HG02943 (cell line): Measurements from ENCODE around the gene UFSP1.
"Not testable (repeated sequence)": the region's sequence is repeated elsewhere in the genome, so short reads cannot be mapped to it uniquely, and the experiment has no call there.

Experiments used
- ATAC-seq: cut with Tn5 transposase; IDR thresholded peaks from one replicate; pipeline ENCODE4 v1.9.1; 2021; ENCODE audit warnings: mild to moderate bottlenecking, low read depth, moderate library complexity; ENCODE audit not compliant: unreplicated experiment

The UFSP1 gene

DNA sequence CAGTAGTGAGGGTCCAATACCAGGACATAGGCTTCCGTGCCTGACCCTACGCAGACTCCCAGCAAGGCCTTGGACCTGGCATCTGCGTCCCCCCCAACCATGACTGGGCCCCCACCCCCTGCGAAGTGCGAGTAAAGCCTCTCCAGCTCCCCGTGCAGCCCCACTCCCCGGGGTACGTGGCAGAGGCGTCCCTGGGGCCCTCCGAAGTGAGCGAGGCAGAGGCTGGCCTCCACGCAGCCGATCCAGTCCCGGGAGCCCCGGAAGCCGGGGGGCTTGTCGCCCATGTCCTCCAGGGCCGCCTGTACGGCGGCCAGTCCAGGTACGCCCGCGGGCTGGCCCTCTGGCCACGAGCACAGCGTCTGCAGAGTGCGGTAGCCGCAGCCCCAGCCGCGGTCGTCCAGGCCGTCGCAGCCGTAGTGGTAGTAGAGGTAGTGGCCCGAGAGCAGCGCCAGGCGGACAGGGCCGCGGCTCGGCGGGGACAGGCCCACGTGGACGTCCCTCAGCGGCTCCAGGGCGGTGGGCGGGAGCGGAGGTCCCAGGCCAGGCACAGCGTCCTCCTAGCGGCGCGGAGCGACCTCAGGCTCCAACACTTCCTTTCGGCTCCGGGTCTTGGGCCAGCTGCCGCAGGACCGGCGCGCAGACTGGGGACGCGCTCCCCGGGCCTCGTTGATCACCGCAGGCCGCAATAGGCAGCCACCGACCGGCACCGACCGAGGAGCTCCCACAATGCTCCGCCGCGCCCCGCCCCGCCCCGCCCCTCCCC is at the start of gene UFSP1:
TSS of gene UFSP1 (minus strand) at position 728 of the 763 bp plus-strand sequence. CDS start at position 284, 444 bp downstream.
- ATAC-seq, result peak; percentile 22

DNA sequence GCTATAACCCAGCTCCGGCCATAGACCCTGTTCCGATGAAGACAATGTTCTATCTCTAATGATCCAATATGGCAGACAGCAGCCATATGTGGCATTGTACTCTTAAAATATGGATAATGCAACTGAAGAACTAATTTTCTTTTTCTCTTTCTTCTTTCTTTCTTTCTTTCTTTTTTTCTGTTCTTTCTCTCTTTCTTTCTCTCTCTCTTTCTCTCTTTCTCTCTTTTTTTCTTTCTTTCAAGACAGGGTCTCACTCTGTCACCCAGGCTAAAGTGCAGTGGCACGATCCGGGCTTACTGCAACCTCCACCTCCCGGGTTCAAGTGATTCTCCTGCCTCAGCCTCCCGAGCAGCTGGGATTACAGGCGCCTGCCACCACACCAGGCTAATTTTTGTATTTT is 46.7 kb upstream of the UFSP1 start:
- ATAC-seq, result not testable (repeated sequence)

DNA sequence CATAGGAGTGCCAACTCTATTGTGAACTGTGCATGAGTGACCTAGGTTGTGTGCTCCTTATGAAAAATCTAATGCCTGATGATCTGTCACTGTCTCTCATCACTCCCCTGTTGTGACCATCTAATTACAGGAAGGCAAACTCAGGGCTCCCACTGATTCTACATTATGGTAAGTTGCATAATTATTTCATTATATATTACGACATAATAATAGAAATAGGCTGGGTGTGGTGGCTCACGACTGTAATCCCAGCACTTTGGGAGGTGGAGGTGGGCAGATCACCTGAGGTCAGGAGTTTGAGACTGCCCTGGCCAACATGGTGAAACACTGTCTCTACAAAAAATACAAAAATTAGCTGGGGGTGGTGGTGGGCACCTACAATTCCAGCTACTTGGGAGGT is 45.9 kb upstream of the UFSP1 start:
- not testable (repeated sequence) for ATAC-seq

DNA sequence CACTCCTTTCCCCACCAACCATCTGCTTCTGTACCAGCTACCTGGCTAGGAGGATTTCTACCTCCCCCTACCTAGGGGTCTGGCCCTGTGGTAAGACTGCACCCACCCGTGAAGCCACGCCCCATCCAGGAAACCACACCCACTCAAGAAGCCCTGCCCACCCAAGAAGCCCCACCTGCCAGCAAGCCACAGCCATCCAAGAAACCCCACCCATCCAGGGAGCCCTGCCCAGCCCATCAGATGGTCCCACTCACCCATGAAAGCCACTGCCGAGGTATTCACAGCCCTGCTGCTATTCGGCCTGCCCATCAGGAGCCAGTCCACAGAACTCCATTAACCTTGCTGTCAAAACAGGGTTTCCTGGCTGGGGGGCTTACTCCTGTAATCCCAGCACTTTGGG is 44.2 kb upstream of the UFSP1 start:
- ATAC-seq, result no peak

DNA sequence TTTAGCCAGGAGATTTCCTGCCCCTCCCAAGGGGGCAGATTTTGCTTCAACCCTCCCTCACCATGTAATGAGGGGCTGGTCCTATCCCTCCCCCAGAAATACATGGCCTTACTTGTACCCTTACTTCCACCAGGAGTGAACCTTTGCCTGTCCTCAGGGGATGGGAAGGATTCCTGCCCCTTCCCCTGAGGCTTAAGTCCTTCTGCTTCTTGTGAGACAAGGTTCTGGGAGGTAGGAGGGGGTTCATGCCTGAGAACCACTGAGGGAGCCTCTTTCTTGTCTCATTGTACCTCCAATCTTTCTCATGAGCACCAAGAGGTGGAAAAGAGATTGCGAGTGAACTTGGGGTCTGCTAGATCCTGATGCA is 40.3 kb upstream of the UFSP1 start:
- ATAC-seq, result no peak

DNA sequence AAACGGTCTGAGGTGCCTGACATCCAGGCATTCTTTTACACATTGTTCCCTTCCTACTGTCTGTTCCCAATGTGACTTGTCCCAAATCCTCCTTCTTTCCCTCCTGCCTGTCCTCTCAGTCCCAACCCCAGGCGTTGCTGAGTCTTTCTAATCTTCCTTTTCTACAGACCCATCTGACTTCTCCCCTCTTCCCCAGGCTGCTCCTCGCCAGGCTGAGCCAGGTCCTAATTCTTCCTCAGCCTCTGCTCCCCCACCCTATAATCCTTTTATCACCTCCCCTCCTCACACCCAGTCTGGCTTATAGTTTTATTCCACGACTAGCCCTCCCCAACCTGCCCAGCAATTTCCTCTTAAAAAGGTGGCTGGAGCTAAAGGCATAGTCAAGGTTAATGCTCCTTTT is 34.1 kb upstream of the UFSP1 start:
- ATAC-seq, result not testable (repeated sequence)

DNA sequence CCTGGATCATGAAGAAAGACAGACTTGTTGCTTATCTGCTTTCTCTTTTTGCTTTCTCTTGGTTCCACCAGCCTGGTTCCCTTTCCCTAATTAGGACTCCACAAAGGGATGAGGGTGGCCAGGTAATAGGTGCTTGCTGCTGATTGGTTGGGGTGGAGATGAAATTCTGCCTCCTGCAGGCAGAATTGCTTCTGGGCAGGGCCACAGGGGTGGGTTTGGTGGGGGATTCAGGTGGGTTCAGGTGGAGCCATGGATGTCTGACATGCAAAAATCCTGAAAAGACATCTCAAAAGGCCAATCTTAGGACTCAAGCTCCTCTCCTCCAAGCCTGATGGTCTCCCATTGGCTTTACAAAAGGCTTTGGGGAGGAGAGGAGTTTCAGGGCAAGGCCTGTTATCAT is 31.5 kb upstream of the UFSP1 start:
- ATAC-seq, result no peak

DNA sequence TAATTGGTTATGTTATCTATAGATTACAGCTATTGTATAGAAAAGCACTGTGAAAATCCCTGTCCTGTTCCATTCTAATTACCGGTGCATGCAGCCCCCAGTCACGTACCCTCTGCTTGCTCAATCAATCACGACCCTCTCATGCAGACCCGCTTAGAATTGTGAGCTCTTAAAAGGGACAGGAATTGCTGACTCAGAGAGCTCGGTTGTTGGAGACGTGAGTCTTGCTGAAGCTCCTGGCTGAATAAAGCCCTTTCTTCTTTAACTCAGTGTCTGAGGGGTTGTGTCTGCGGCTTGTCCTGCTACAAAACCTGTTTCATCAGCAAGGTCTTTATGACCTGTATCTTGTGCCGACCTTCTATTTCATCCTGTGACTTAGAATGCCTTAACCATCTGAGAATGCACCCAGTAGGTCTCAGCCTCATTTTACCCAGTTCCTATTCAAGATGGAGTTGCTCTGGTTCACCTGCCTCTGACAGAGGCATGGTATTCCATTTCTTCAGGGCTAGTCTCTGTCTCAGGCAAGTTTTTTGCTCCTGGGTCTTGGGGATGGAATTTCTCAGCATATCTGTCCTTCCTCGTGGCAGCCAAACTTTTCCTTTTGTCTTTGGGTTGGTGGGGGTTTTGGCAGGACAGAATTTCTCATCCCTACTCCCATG is 30.4 kb upstream of the UFSP1 start:
- ATAC-seq, result not testable (repeated sequence)

DNA sequence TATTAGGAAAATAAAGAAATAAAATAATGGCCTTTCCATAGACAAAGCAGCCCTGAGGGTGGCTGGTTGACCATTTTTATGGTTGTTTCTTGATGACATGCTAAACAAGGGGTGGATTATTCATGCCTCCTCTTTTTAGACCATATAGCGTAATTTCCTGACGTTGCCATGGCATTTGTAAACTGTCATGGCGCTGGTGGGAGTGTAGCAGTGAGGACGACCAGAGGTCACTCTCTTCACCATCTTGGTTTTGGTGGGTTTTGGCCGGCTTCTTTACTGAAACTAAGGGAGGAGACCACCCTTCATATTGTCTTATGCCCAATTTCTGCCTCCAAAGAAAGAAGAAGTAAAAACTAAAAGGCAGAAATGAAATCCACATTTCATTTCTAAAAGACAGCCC is 29.8 kb upstream of the UFSP1 start:
- ATAC-seq, result not testable (repeated sequence)

DNA sequence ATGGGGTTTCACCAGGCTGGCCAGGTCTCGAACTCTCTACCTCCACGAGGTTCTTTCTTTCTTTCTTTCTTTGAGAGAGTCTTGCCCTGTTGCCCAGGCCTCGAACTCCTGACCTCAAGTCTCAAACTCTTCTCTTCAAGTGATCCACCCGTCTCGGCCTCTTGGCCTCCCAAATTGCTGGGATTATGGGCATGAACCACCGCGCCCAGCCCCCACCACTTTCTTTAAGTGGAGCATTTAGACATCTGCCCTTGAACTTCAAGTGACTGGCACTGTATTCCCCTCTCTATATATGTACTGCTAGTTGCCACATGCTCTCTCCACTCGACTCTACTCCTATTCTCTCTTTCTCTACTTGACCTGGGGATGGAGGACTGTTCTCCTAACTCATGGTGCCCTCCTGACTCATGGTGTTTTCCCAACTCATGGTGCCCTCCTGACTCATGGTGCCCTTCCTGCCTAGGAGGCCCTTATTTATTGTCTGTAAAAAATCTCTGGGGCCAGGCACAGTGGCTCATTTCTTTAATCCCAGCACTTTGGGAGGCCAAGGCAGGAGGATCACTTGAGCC is 25.4 kb upstream of the UFSP1 start:
- ATAC-seq, result no peak

DNA sequence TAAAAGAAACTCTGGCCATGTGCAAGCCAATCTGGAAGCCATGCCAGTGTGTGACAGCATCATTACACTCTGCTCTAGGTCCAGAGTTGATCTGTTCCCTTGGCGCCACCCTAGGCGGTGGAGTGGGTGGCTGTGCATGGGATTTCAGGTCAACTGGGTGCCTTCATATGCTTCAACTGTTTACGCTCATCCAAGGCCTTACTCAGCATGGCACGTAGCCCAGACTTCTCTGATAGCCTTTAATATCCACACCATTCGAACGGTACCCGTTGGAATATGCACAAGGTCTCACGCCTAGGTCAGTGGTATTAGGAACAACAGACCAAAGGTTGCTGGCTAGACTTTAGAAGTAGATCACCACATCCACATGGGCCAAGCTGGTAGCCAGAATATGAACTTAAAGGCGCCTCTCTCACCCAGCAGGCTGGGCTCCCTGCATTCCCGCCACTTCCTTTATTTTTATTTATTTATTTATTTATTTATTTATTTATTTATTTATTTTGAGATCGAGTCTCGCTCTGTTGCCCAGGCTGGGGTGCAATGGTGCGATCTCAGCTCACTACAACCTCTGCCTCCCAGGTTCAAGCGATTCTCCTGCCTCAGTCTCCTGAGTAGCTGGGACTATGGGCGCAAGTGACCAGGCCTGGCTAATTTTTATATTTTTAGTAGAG is 24.8 kb upstream of the UFSP1 start:
- ATAC-seq, result no peak

DNA sequence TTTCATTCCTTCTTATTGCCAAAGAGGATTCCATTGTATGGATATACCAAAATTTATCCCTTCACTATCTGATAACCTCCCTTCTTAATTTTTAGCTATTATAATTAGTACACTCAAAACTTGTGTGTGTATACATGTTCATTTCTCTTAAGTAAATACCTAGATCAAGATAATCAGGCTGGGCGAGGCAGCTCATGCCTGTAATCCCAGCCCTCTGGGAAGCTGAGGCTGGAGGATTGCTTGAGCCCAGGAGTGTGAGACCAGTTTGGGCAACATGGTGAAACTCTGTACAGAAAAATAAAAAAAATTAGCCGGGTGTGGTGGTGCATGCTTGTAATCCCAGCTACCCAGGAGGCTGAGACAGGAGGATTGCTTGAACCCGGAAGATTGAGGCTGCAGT is 22.0 kb upstream of the UFSP1 start:
- ATAC-seq, result no peak

DNA sequence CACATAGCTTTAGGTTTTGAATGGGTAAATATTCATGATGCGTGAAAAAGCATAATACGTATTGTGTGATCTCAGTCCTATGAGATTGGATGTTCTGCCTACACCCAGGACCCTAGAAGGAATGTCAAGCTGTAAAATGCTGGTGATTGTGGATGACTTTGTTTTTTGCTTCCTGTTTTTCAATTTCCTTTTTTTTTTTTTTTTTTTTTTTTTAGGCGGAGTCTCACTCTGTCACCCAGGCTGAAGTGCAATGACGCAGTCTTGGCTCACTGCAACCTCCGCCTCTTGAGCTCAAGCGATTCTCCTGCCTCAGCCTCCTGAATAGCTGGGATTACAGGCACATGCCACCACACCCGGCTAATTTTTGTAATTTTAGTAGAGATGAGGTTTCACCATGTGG is 20.9 kb upstream of the UFSP1 start:
- not testable (repeated sequence) for ATAC-seq

DNA sequence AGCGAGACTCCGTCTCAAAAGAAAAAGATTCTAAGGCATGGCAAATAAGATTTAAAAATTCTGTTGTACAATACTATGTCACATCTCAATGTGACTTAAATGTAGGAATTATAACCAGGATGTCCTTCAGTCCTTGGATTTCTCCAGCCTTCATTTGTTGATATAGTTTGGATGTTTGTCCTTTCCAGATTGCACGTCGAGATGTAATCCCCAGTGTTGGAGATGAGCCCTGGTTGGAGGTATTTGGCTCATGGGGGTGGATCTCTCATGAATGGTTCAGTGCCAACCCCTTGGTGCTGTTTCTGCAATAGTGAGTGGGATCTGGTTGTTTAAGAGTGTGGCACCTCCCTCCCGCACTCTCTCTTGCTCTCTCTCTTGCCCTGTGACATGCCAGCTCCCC is 19.0 kb upstream of the UFSP1 start:
- no peak for ATAC-seq

DNA sequence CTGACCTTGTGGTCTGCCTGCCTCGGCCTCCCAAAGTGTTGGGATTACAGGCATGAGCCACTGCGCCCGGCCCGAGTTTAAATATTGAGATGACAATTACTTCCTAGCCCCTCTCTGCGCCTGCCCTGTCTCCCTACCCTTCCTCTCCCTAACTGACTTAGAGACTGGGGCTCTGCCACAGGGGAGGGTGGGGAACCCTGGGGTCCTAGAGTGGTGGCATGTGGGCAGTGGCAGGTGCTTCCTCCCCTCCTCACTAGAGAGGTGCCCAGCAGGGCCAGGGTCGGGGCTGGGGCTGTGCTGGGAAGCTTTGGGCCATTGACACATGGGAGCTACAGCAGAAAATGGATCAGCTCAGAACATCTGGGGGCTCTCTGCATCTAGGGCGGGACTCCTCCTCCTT is 13.1 kb upstream of the UFSP1 start:
- ATAC-seq, result no peak

DNA sequence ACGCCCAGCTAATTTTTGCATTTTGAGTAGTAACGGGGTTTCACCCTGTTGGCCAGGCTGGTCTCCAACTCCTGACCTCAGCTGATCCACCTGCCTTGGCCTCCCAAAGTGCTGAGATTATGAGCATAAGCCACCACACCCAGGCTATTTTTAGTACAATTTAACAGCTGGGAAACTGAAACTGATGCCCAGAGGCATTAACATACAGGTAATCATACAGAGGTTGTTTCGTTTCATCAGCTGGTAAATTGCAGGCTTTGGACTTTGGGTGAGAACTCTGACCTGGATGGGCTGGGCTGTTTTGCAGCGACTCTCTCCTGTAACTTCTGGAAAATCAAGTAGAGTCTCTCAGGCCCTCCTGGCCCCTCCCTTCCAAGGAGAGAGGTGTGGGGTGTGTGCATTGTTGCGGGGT is 12.4 kb upstream of the UFSP1 start:
- ATAC-seq, result no peak

DNA sequence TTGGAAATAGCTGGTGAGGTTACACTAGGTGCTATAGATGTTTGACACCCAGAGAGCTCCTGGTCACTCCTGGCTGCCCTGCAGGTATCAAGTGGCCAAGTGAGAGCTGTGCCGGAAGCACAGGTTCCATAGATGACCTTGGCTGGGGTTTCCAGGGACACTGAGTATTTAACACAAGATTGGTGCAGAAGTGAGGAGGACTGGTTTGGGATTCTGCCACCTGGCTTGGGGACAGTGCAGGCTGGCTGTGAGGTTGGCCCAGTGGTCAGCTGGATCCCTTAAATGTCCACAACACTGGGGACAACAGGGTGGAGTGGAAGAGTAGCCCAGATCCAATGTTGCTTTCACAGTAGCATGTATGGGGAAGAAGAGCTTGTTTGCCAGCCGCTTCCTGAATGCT is 11.5 kb upstream of the UFSP1 start:
- no peak for ATAC-seq

DNA sequence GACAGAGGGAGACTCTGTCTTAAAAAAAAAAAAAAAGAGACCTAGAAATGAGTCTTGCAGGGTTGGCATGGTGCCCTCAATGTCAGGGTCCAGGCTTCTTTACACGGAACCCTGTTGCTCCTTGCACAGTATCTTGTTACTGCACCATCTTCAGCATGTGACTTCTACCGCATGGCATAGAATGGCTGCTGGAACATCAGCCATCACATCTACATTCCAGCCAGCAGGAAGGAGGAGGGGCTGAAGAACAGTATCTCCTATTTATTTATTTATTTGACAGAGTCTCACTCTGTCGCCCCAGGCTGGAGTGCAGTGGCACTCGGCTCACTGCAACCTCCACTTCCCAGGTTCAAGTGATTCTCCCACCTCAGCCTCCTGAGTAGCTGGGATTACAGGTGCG is 9.9 kb upstream of the UFSP1 start:
- ATAC-seq, result no peak

DNA sequence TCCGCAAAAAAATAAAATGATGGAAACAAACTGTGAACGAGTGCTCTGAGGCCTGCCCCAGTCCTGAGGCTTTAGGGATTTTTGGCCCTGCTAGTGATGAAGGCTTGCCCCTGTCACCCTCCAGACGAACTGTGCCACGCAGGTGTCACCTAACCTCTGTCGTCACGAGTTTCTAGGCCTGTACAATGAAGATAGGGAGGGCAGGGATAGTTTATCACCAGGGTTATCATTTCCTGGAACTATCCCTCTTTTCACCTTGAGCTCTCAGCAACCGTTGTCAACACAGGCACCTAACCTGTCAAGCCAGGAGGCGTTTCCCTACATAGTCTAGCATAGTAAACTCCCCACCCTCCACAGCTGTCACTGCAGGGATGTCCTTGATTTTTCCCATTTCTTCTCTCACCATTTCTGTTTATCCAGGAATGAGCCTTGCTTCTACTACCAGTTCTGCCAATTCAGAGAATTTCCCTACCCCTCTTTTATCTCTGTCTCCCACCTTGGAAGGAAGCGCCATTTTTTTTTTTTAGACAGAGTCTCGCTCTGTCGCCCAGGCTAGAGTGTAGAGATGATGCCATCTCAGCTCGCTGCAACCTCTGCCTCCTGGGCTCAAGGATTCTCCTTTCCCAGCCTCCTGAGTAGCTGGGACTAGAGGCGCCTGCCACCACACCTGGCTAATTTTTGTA is 8.4 kb upstream of the UFSP1 start:
- ATAC-seq, result no peak

DNA sequence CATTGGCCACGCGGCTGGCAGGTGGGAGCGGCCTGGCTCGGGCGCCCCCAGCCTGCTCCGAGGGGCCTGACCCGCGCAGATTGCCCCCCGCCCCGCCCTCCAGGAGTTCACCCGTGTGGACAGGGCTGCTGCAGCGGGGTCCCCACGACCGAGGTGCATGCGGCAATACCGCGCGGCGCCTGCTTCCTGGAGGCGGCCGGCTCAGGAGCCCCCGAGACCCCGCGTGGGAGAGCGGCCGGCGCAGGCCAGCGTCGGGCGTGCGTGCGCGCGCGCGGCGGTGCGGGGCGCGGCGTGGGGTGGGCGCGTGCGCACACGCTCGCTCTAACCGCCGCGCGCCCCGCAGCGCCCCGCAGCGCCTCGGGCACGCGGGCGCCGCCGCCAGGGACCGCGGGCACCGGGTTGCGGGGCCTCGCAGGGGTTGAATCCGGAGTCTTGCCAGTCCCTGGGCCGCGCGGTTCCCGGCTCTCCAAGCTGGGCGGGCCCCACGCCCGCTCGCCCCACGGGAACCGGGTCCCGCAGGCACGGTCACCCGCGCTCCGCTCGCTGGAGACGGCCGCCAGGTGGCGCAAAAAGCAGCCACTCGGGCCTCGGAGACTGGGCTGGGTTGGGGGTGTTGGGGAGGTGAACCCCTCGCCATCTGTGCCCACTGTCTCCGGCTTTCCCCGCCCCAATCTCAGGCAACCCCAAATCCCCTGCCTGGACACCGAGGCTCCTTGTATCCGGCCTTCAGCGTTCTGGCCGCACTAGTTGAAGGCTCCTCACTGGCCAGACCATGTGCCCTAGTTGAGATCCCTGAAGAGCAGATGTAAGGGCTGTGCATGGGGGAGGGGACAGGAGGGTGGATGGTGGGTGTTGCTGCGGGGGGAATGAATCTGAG is 7.5 kb upstream of the UFSP1 start:
- no peak for ATAC-seq
